ENCODE results near the gene GADD45G.

GRCh38 chr9:89640801-89641200, 36.0 kb downstream of the GADD45G start:
- TF ChIP-seq CTCF (IDR thresholded peaks at IDR 0.05) (no peak), POLR2A (IDR thresholded peaks at IDR 0.05) (no peak), POLR2AphosphoS5 (IDR thresholded peaks at IDR 0.05) (no peak), EP300 (IDR thresholded peaks at IDR 0.05) (no peak)

Data from sigmoid colon (tissue), 4 donors.